Peyer's patch (tissue), 4 donors: Measurements from ENCODE around the gene ABL2. TPM values are rescaled to one million over a fixed set of nuclear protein-coding genes. Genes with fewer than 3 reads are reported as not detected.

Source experiments
- DNase-seq, 3 donors: peaks; one replicate each; pipeline ENCODE4 v3.0.0-alpha.2; 2017 to 2019
- H3K27ac ChIP-seq, 4 donors: fragments of 200-600 bp; sonication (generic); one replicate each; pipeline ENCODE4 v1.5.1; 2016 to 2019
- H3K27me3 ChIP-seq, 2 donors: fragments of 200-600 bp; sonication (generic); one replicate each; pipeline ENCODE4 v1.5.1; 2019
- H3K36me3 ChIP-seq, 3 donors: fragments of 200-600 bp; sonication (generic); one replicate each; pipeline ENCODE4 v1.5.1; 2016 to 2019
- H3K4me1 ChIP-seq, 4 donors: fragments of 200-600 bp; sonication (generic); one replicate each; pipeline ENCODE4 v1.5.1; 2016 to 2019
- H3K4me3 ChIP-seq, 4 donors: fragments of 200-600 bp; sonication (generic); 1 replicate in 3 of 4; 2 replicates in 1 of 4; pipeline ENCODE4 v1.5.1; 2016 to 2019; ENCODE audit warnings: mild to moderate bottlenecking in 1 of 4
- H3K9me3 ChIP-seq, 4 donors: fragments of 200-600 bp; sonication (generic); one replicate each; pipeline ENCODE4 v1.5.1; 2016 to 2019; ENCODE audit warnings: mild to moderate bottlenecking in 1 of 4
- POLR2A ChIP-seq, 2 donors: fragments of 450-650 bp; IDR thresholded peaks; one replicate each; pipeline ENCODE4 v1.5.1; 2017; ENCODE audit warnings: antibody characterized with exemption in 2 of 2, mild to moderate bottlenecking in 2 of 2, moderate library complexity in 2 of 2
- total RNA-seq, 4 donors: library from RNA; depleted of rRNA; stranded (reverse); fragments of >200 nt; gene quantifications; one replicate each; pipeline ENCODE4 v1.1.0, GENCODE V29; 2016
- TF ChIP-seq, protein P1 (sequence below), 6 experiments: fragments of 450-650 bp in 4 of 6; fragments of 200-600 bp in 2 of 6; sonication (generic) in 1 of 6; IDR thresholded peaks; one replicate each; pipeline ENCODE4 v1.5.1; 2017 to 2019; ENCODE audit warnings: antibody characterized with exemption in 6 of 6, mild to moderate bottlenecking in 3 of 6, moderate library complexity in 1 of 6

The ABL2 gene
- total RNA-seq, 4 donors from 2014 or later, result 9.6 to 25.6 (median 12.1) TPM

DNA sequence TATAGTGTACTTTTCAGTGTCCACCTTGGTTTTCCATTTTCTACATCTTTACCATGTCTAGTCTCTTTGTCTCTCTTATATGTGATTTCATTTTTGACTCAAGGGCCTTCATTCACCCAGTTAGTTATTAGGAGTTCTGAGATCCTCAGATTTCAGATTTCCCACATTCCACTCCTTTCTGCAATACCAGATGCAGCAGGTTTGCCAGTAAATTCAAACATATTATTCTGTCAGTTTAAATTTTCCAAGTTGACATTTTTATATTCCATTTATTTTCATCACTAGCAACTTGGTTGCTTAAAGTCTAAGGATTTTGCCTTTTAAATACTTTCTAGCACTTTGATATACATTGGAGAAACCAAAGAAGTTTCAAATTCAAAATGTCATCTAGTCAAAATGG lies 42.4 kb downstream of the ABL2 start:
- H3K27me3 ChIP-seq, result no peaks in the 10 kb centered on the region
- H3K36me3 ChIP-seq, result no peaks in the 10 kb centered on the region
- DNase-seq, result no peak
- no peak for TF ChIP-seq POLR2A (IDR thresholded peaks at IDR 0.05)
- TF ChIP-seq, protein P1, sequence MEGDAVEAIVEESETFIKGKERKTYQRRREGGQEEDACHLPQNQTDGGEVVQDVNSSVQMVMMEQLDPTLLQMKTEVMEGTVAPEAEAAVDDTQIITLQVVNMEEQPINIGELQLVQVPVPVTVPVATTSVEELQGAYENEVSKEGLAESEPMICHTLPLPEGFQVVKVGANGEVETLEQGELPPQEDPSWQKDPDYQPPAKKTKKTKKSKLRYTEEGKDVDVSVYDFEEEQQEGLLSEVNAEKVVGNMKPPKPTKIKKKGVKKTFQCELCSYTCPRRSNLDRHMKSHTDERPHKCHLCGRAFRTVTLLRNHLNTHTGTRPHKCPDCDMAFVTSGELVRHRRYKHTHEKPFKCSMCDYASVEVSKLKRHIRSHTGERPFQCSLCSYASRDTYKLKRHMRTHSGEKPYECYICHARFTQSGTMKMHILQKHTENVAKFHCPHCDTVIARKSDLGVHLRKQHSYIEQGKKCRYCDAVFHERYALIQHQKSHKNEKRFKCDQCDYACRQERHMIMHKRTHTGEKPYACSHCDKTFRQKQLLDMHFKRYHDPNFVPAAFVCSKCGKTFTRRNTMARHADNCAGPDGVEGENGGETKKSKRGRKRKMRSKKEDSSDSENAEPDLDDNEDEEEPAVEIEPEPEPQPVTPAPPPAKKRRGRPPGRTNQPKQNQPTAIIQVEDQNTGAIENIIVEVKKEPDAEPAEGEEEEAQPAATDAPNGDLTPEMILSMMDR (IDR thresholded peaks at IDR 0.05), result no peak
- no peak overlapping the region for H3K27ac ChIP-seq
- no peaks in the 10 kb centered on the region for H3K4me1 ChIP-seq
- H3K9me3 ChIP-seq, result no peaks in the 10 kb centered on the region
- no peak overlapping the region for H3K4me3 ChIP-seq

- no peak for DNase-seq
- no peaks in the 10 kb centered on the region for H3K9me3 ChIP-seq
- H3K27me3 ChIP-seq, result no peaks in the 10 kb centered on the region
- no peaks in the 10 kb centered on the region for H3K4me1 ChIP-seq
- no peak overlapping the region for H3K27ac ChIP-seq
- H3K4me3 ChIP-seq, result no peak overlapping the region
- H3K36me3 ChIP-seq, result no peaks in the 10 kb centered on the region
- TF ChIP-seq, protein P1 (IDR thresholded peaks at IDR 0.05), result no peak
- no peak for TF ChIP-seq POLR2A (IDR thresholded peaks at IDR 0.05)
These were observed 45.1 kb downstream of the ABL2 start for GRCh38 chr1:179184403-179184802.

DNA sequence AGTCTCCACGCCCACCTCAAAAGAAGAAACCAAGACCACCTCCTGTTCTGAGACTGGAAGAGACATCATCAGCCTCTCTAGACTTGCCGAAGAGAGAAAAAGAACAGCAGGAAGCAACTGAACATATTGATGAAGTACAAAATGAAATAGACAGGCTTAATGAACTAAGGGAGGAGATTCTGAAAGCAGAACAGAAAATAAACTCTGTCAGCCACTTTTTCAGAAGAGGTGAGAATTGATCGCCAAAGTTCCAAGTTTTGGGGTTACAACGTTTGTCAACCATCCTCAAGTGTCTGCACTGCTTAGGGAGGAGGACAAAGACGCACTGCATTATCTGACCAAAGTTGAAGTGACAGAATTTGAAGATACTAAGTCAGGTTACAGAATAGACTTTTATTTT lies 45.6 kb downstream of the ABL2 start:
- Histone ChIP-seq H3K27me3 (no peaks in the 10 kb centered on the region), H3K9me3 (no peaks in the 10 kb centered on the region), H3K36me3 (no peaks in the 10 kb centered on the region), H3K4me3 (no peak overlapping the region), H3K4me1 (no peaks in the 10 kb centered on the region), H3K27ac (no peak overlapping the region)
- no peak for DNase-seq
- TF ChIP-seq POLR2A (IDR thresholded peaks at IDR 0.05), result no peak
- TF ChIP-seq, protein P1 (IDR thresholded peaks at IDR 0.05), result no peak

GRCh38 chr1:179178950-179179349 lies 50.5 kb downstream of the ABL2 start:
- Histone ChIP-seq H3K27ac (no peak overlapping the region), H3K4me3 (no peak overlapping the region), H3K4me1 (no peaks in the 10 kb centered on the region), H3K36me3 (no peaks in the 10 kb centered on the region), H3K27me3 (no peaks in the 10 kb centered on the region), H3K9me3 (no peaks in the 10 kb centered on the region)
- TF ChIP-seq, protein P1 (IDR thresholded peaks at IDR 0.05), result no peak
- TF ChIP-seq POLR2A (IDR thresholded peaks at IDR 0.05), result no peak
- no peak for DNase-seq

- H3K27me3 ChIP-seq, result no peaks in the 10 kb centered on the region
- no peak for DNase-seq
- no peak overlapping the region for H3K27ac ChIP-seq
- H3K36me3 ChIP-seq, result no peaks in the 10 kb centered on the region
- TF ChIP-seq POLR2A (IDR thresholded peaks at IDR 0.05), result no peak
- TF ChIP-seq, protein P1 (IDR thresholded peaks at IDR 0.05), result no peak
- H3K9me3 ChIP-seq, result no peaks in the 10 kb centered on the region
- no peaks in the 10 kb centered on the region for H3K4me1 ChIP-seq
- no peak overlapping the region for H3K4me3 ChIP-seq
These were observed 51.3 kb downstream of the ABL2 start for GRCh38 chr1:179178183-179178582.

DNA sequence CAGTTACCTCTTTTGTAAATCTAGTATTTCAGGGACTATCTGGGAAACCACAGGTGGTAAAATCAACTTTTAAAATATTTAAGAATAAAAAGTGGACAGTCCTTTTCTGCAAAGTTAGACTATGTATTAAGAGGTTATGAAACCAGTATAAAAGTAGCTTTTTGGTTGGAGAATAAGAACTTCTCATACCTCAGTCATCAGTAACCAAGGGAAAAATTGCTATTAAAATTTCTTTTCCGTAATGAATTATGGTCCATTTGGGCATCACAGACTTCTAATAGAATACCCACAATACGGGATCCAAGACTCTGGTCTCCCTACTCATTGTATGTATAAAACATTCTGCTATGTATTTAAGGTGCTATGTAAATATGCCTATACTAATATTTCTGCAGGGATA lies 51.9 kb downstream of the ABL2 start:
- Histone ChIP-seq H3K27me3 (no peaks in the 10 kb centered on the region), H3K9me3 (no peaks in the 10 kb centered on the region), H3K4me1 (no peaks in the 10 kb centered on the region), H3K27ac (no peak overlapping the region), H3K36me3 (no peaks in the 10 kb centered on the region), H3K4me3 (no peak overlapping the region)
- no peak for DNase-seq
- TF ChIP-seq, protein P1 (IDR thresholded peaks at IDR 0.05), result no peak
- no peak for TF ChIP-seq POLR2A (IDR thresholded peaks at IDR 0.05)
